ENCODE data around the gene ROBO2. TPM values are rescaled to one million over a fixed set of nuclear protein-coding genes. Genes with fewer than 3 reads are reported as not detected.

Gene ROBO2
- total and polyA plus RNA-seq, 2 donors from 2014 or later: 1.3 to 1.6 TPM

- H3K27ac ChIP-seq (ENCODE audit: low read depth in 2 of 2, low read length in 2 of 2): no peak overlapping the region
- no peaks in the 10 kb centered on the region for H3K27me3 ChIP-seq (ENCODE audit: control insufficient read depth, insufficient read depth, low read length)
- TF ChIP-seq CTCF (IDR thresholded peaks at IDR 0.05; ENCODE audit: borderline replicate concordance, extremely low read depth, insufficient read depth): no peak
- DNase-seq (no peak), FAIRE-seq (no peak)
- no peaks in the 10 kb centered on the region for H3K36me3 ChIP-seq (ENCODE audit: control insufficient read depth in 2 of 3, insufficient read depth in 3 of 3, low read length in 3 of 3)
- H3K4me1 ChIP-seq (ENCODE audit: control insufficient read depth in 2 of 3, insufficient read depth in 2 of 3, low read depth in 1 of 3, low read length in 3 of 3): no peaks in the 10 kb centered on the region
- intact Hi-C loops (cut with DNase I): no loop called here
- no peak overlapping the region for H3K4me3 ChIP-seq (ENCODE audit: low read length in 3 of 3)
- no peaks in the 10 kb centered on the region for H3K9me3 ChIP-seq (ENCODE audit: control insufficient read depth in 2 of 3, insufficient read depth in 1 of 3, low read length in 3 of 3)
- no peak overlapping the region for H3K9ac ChIP-seq (ENCODE audit: low read length in 3 of 3)
These were observed 281.7 kb downstream of the ROBO2 start for GRCh38 chr3:77321646-77322045.

- Histone ChIP-seq H3K4me3 (ENCODE audit: low read length in 3 of 3) (no peak overlapping the region), H3K9me3 (ENCODE audit: control insufficient read depth in 2 of 3, insufficient read depth in 1 of 3, low read length in 3 of 3) (no peaks in the 10 kb centered on the region), H3K9ac (ENCODE audit: low read length in 3 of 3) (no peak overlapping the region), H3K4me1 (ENCODE audit: control insufficient read depth in 2 of 3, insufficient read depth in 2 of 3, low read depth in 1 of 3, low read length in 3 of 3) (no peaks in the 10 kb centered on the region), H3K36me3 (ENCODE audit: control insufficient read depth in 2 of 3, insufficient read depth in 3 of 3, low read length in 3 of 3) (no peaks in the 10 kb centered on the region), H3K27ac (ENCODE audit: low read depth in 2 of 2, low read length in 2 of 2) (no peak overlapping the region), H3K27me3 (ENCODE audit: control insufficient read depth, insufficient read depth, low read length) (no peaks in the 10 kb centered on the region)
- FAIRE-seq (no peak), DNase-seq (no peak)
- TF ChIP-seq CTCF (IDR thresholded peaks at IDR 0.05; ENCODE audit: borderline replicate concordance, extremely low read depth, insufficient read depth): no peak
- intact Hi-C loops (cut with DNase I): no loop called here
These were observed 283.7 kb downstream of the ROBO2 start for GRCh38 chr3:77323626-77324025.

- no peak overlapping the region for H3K27ac ChIP-seq (ENCODE audit: low read depth in 2 of 2, low read length in 2 of 2)
- no peaks in the 10 kb centered on the region for H3K36me3 ChIP-seq (ENCODE audit: control insufficient read depth in 2 of 3, insufficient read depth in 3 of 3, low read length in 3 of 3)
- no peaks in the 10 kb centered on the region for H3K27me3 ChIP-seq (ENCODE audit: control insufficient read depth, insufficient read depth, low read length)
- H3K9ac ChIP-seq (ENCODE audit: low read length in 3 of 3): no peak overlapping the region
- TF ChIP-seq CTCF (IDR thresholded peaks at IDR 0.05; ENCODE audit: borderline replicate concordance, extremely low read depth, insufficient read depth): no peak
- H3K4me3 ChIP-seq (ENCODE audit: low read length in 3 of 3): no peak overlapping the region
- no peaks in the 10 kb centered on the region for H3K9me3 ChIP-seq (ENCODE audit: control insufficient read depth in 2 of 3, insufficient read depth in 1 of 3, low read length in 3 of 3)
- H3K4me1 ChIP-seq (ENCODE audit: control insufficient read depth in 2 of 3, insufficient read depth in 2 of 3, low read depth in 1 of 3, low read length in 3 of 3): no peaks in the 10 kb centered on the region
- intact Hi-C loops (cut with DNase I): no loop called here
- FAIRE-seq (no peak), DNase-seq (no peak)
These were observed 284.2 kb downstream of the ROBO2 start for GRCh38 chr3:77324105-77324504.

GRCh38 chr3:77325280-77325679, 285.4 kb downstream of the ROBO2 start:
- intact Hi-C loops (cut with DNase I): no loop called here
- DNase-seq: no peak
- FAIRE-seq: no peak
- no peak overlapping the region for H3K27ac ChIP-seq (ENCODE audit: low read depth in 2 of 2, low read length in 2 of 2)
- no peaks in the 10 kb centered on the region for H3K9me3 ChIP-seq (ENCODE audit: control insufficient read depth in 2 of 3, insufficient read depth in 1 of 3, low read length in 3 of 3)
- no peaks in the 10 kb centered on the region for H3K27me3 ChIP-seq (ENCODE audit: control insufficient read depth, insufficient read depth, low read length)
- no peaks in the 10 kb centered on the region for H3K36me3 ChIP-seq (ENCODE audit: control insufficient read depth in 2 of 3, insufficient read depth in 3 of 3, low read length in 3 of 3)
- H3K4me1 ChIP-seq (ENCODE audit: control insufficient read depth in 2 of 3, insufficient read depth in 2 of 3, low read depth in 1 of 3, low read length in 3 of 3): no peaks in the 10 kb centered on the region
- no peak overlapping the region for H3K9ac ChIP-seq (ENCODE audit: low read length in 3 of 3)
- H3K4me3 ChIP-seq (ENCODE audit: low read length in 3 of 3): no peak overlapping the region
- no peak for TF ChIP-seq CTCF (IDR thresholded peaks at IDR 0.05; ENCODE audit: borderline replicate concordance, extremely low read depth, insufficient read depth)
